Activated T-helper 1 cell treated with anti-CD3 and anti-CD28 coated beads, Interleukin-12 subunit alpha, Interleukin-12 subunit beta, Interleukin-2, Interleukin-4 antibody, amounts not matched to agents 30 ng/mL and 10 ng/mL and 1 ng/mL, durations not matched to agents 14 hours and 24 hours and 36 hours (primary cell): ENCODE data around the gene BMAL1. TPM values are rescaled to one million over a fixed set of nuclear protein-coding genes. Genes with fewer than 3 reads are reported as not detected.
A peak's percentile ranks its signal among the peaks of the same experiment; 100 is the strongest.

Source experiments
- DNase-seq: peaks from one replicate; pipeline ENCODE4 v3.0.0; 2021; ENCODE audit warnings: low spot score
- H3K27ac Mint-ChIP-seq: one replicate; pipeline ENCODE4 v1.8.0; 2021; ENCODE audit warnings: mild to moderate bottlenecking, mixed read lengths
- H3K27me3 Mint-ChIP-seq: one replicate; pipeline ENCODE4 v1.8.0; 2022; ENCODE audit warnings: mild to moderate bottlenecking, moderate library complexity, mixed read lengths; ENCODE audit not compliant: insufficient read depth
- H3K36me3 Mint-ChIP-seq: one replicate; pipeline ENCODE4 v1.8.0; 2021; ENCODE audit warnings: low read depth, mixed read lengths
- H3K4me1 Mint-ChIP-seq: one replicate; pipeline ENCODE4 v1.8.0; 2021; ENCODE audit warnings: low read depth, mixed read lengths
- H3K4me3 Mint-ChIP-seq: one replicate; pipeline ENCODE4 v1.8.0; 2021; ENCODE audit warnings: mild to moderate bottlenecking, moderate library complexity, mixed read lengths
- H3K9me3 Mint-ChIP-seq: one replicate; pipeline ENCODE4 v1.8.0; 2021; ENCODE audit warnings: mixed read lengths
- intact Hi-C: fragments of 100-400 bp; cut with micrococcal nuclease; formaldehyde crosslinking; loops from one replicate; pipeline ENCODE4 v1.15.1; 2024
- total RNA-seq: library from RNA; stranded (reverse); gene quantifications from 2 replicates; pipeline ENCODE4 v1.2.3, GENCODE V29; 2022

Gene BMAL1
- total RNA-seq, 1 donor from 2014 or later, result 33.6 TPM

GRCh38 chr11:13301522-13301921 is 23.9 kb downstream of the BMAL1 start:
- H3K4me1 Mint-ChIP-seq, result peaks cover 71% of the 10 kb centered on the region
- no peak overlapping the region for H3K27ac Mint-ChIP-seq
- no peak overlapping the region for H3K4me3 Mint-ChIP-seq

GRCh38 chr11:13302420-13302958 is 24.9 kb downstream of the BMAL1 start:
- H3K9me3 Mint-ChIP-seq, result peaks cover 10% of the 10 kb centered on the region
- no peak for DNase-seq
- no peaks in the 10 kb centered on the region for H3K27me3 Mint-ChIP-seq
- intact Hi-C loops, result no loop called here
- H3K36me3 Mint-ChIP-seq, result peaks cover 23% of the 10 kb centered on the region
- H3K4me1 Mint-ChIP-seq, result peaks cover 61% of the 10 kb centered on the region
- H3K4me3 Mint-ChIP-seq, result no peak overlapping the region
- H3K27ac Mint-ChIP-seq, result no peak overlapping the region

More at GRCh38 chr11:13301522-13301921, 23.9 kb downstream of the BMAL1 start:
- no peak for DNase-seq
- peaks cover 23% of the 10 kb centered on the region for H3K36me3 Mint-ChIP-seq
- H3K9me3 Mint-ChIP-seq, result peaks cover 10% of the 10 kb centered on the region
- intact Hi-C loops, result no loop called here
- H3K27me3 Mint-ChIP-seq, result no peaks in the 10 kb centered on the region

- peaks cover 21% of the 10 kb centered on the region for H3K36me3 Mint-ChIP-seq
- peak overlapping the region; percentile 8 for H3K4me3 Mint-ChIP-seq
- peak overlapping the region; percentile 49 for H3K27ac Mint-ChIP-seq
- intact Hi-C loops, result no loop called here
- DNase-seq, result no peak
- peaks cover 46% of the 10 kb centered on the region for H3K4me1 Mint-ChIP-seq
- H3K9me3 Mint-ChIP-seq, result peaks cover 10% of the 10 kb centered on the region
- H3K27me3 Mint-ChIP-seq, result no peaks in the 10 kb centered on the region
These were observed 26.4 kb downstream of the BMAL1 start for GRCh38 chr11:13303668-13304649.

GRCh38 chr11:13304655-13305335 is 27.2 kb downstream of the BMAL1 start:
- H3K4me3 Mint-ChIP-seq, result no peak overlapping the region
- DNase-seq, result no peak
- H3K4me1 Mint-ChIP-seq, result peaks cover 42% of the 10 kb centered on the region
- H3K27me3 Mint-ChIP-seq, result no peaks in the 10 kb centered on the region
- H3K27ac Mint-ChIP-seq, result no peak overlapping the region
- H3K36me3 Mint-ChIP-seq, result peaks cover 16% of the 10 kb centered on the region
- peaks cover 10% of the 10 kb centered on the region for H3K9me3 Mint-ChIP-seq
- intact Hi-C loops, result no loop called here

GRCh38 chr11:13308704-13309103 is 31.1 kb downstream of the BMAL1 start:
- H3K36me3 Mint-ChIP-seq, result peaks cover 23% of the 10 kb centered on the region
- no peak overlapping the region for H3K4me3 Mint-ChIP-seq
- intact Hi-C loops, result no loop called here
- H3K9me3 Mint-ChIP-seq, result peaks cover 3% of the 10 kb centered on the region
- no peak overlapping the region for H3K27ac Mint-ChIP-seq
- H3K27me3 Mint-ChIP-seq, result no peaks in the 10 kb centered on the region
- peaks cover 24% of the 10 kb centered on the region for H3K4me1 Mint-ChIP-seq
- no peak for DNase-seq

GRCh38 chr11:13309156-13309555 is 31.6 kb downstream of the BMAL1 start:
- no peaks in the 10 kb centered on the region for H3K27me3 Mint-ChIP-seq
- H3K27ac Mint-ChIP-seq, result no peak overlapping the region
- peaks cover 22% of the 10 kb centered on the region for H3K36me3 Mint-ChIP-seq
- DNase-seq, result no peak
- intact Hi-C loops, result no loop called here
- peaks cover 23% of the 10 kb centered on the region for H3K4me1 Mint-ChIP-seq
- H3K9me3 Mint-ChIP-seq, result no peaks in the 10 kb centered on the region
- no peak overlapping the region for H3K4me3 Mint-ChIP-seq

GRCh38 chr11:13310443-13310842 is 32.9 kb downstream of the BMAL1 start:
- H3K27me3 Mint-ChIP-seq, result no peaks in the 10 kb centered on the region

GRCh38 chr11:13311570-13311969 is 34.0 kb downstream of the BMAL1 start:
- Mint-ChIP-seq H3K27me3 (no peaks in the 10 kb centered on the region), H3K4me3 (no peak overlapping the region), H3K27ac (no peak overlapping the region), H3K36me3 (peaks cover 22% of the 10 kb centered on the region), H3K4me1 (peaks cover 31% of the 10 kb centered on the region), H3K9me3 (no peaks in the 10 kb centered on the region)
- DNase-seq, result no peak
- intact Hi-C loops, result no loop called here

More at GRCh38 chr11:13310443-13310842, 32.9 kb downstream of the BMAL1 start:
- H3K27ac Mint-ChIP-seq, result no peak overlapping the region
- H3K9me3 Mint-ChIP-seq, result no peaks in the 10 kb centered on the region
- H3K36me3 Mint-ChIP-seq, result peaks cover 22% of the 10 kb centered on the region
- intact Hi-C loops, result no loop called here
- no peak overlapping the region for H3K4me3 Mint-ChIP-seq
- no peak for DNase-seq
- H3K4me1 Mint-ChIP-seq, result peaks cover 23% of the 10 kb centered on the region

- Mint-ChIP-seq H3K36me3 (peaks cover 22% of the 10 kb centered on the region), H3K4me1 (peaks cover 39% of the 10 kb centered on the region), H3K9me3 (no peaks in the 10 kb centered on the region), H3K27me3 (no peaks in the 10 kb centered on the region), H3K4me3 (no peak overlapping the region), H3K27ac (peak overlapping the region; percentile 28)
- DNase-seq, result no peak
- intact Hi-C loops, result no loop called here
These were observed 35.6 kb downstream of the BMAL1 start for GRCh38 chr11:13313005-13313819.

GRCh38 chr11:13314676-13315394 is 37.2 kb downstream of the BMAL1 start:
- Mint-ChIP-seq H3K9me3 (no peaks in the 10 kb centered on the region), H3K4me1 (peaks cover 53% of the 10 kb centered on the region), H3K36me3 (peaks cover 22% of the 10 kb centered on the region), H3K27me3 (no peaks in the 10 kb centered on the region), H3K27ac (no peak overlapping the region), H3K4me3 (no peak overlapping the region)
- intact Hi-C loops, result no loop called here
- no peak for DNase-seq

- intact Hi-C loops, result no loop called here
- no peak for DNase-seq
- no peaks in the 10 kb centered on the region for H3K27me3 Mint-ChIP-seq
- peaks cover 15% of the 10 kb centered on the region for H3K36me3 Mint-ChIP-seq
- H3K27ac Mint-ChIP-seq, result peak overlapping the region; percentile 37
- H3K4me3 Mint-ChIP-seq, result no peak overlapping the region
- no peaks in the 10 kb centered on the region for H3K9me3 Mint-ChIP-seq
- peaks cover 56% of the 10 kb centered on the region for H3K4me1 Mint-ChIP-seq
These were observed 38.2 kb downstream of the BMAL1 start for GRCh38 chr11:13315517-13316432.
